HepG2 (cell line): Measurements from ENCODE around the gene DNM3. TPM values are rescaled to one million over a fixed set of nuclear protein-coding genes. Genes with fewer than 3 reads are reported as not detected.

Experiments used
- ATAC-seq: fragments of 200-7000 bp; cut with Tn5 transposase; 3 replicates; pipeline ENCODE4 v1.9.1; 2020; ENCODE audit warnings: mild to moderate bottlenecking, moderate library complexity
- BruUV-seq: library from RNA; stranded (reverse); fragments of 400-500 nt; replicated peaks from 2 replicates; lab custom pipeline; 2021; lab: Mats Ljungman, UMichigan
- CTCF ChIA-PET: fragments of 300-600 bp; formaldehyde crosslinking; extraction: SDS; loops from one replicate; lab custom pipeline; 2021; ENCODE audit warnings: low total read pairs, inconsistent platforms, low intra/inter-chr PET ratio; lab: Yijun Ruan, JAX
- POLR2A ChIA-PET: fragments of 350-600 bp; sonication (Branson Sonifier 250); formaldehyde crosslinking; loops from one replicate; lab custom pipeline; 2020; ENCODE audit warnings: antibody characterized with exemption, inconsistent platforms; lab: Yijun Ruan, JAX
- DNase-seq: peaks from one replicate; pipeline ENCODE4 v3.0.0-alpha.2; 2015; ENCODE audit warnings: low spot score
- FAIRE-seq: peaks from 3 replicates; lab custom pipeline; 2011; peaks lifted over from hg19 to GRCh38; lab: Jason Lieb, UNC
- H2AFZ ChIP-seq: one replicate; pipeline ENCODE4 v1.6.1; 2011; ENCODE audit warnings: low read length, inconsistent platforms
- H3K27ac ChIP-seq: fragments of 300-600 bp; 3 replicates; pipeline ENCODE4 v1.8.0; 2011; ENCODE audit warnings: mixed run types, mild to moderate bottlenecking, mixed read lengths, low read length, inconsistent platforms; ENCODE audit not compliant: insufficient read depth; ENCODE audit errors: extremely low read length
- H3K27me3 ChIP-seq, 2 experiments: fragments of 200-600 bp in 1 of 2; 2 replicates in 1 of 2; 3 replicates in 1 of 2; pipeline versions ENCODE4 v1.6.0 to v1.8.0; 2011; ENCODE audit warnings: low read length in 2 of 2, mild to moderate bottlenecking in 2 of 2, moderate library complexity in 2 of 2, inconsistent platforms in 1 of 2; ENCODE audit not compliant: insufficient read depth in 2 of 2, control insufficient read depth in 1 of 2
- H3K36me3 ChIP-seq, 2 experiments: fragments of 200-600 bp in 1 of 2; replicated peaks in 1 of 2; 2 replicates in 1 of 2; 3 replicates in 1 of 2; pipeline versions ENCODE4 v1.5.1 to v1.8.0; 2011; ENCODE audit warnings: low read length in 2 of 2, inconsistent platforms in 1 of 2; ENCODE audit not compliant: insufficient read depth in 2 of 2, control insufficient read depth in 1 of 2
- H3K4me1 ChIP-seq: 2 replicates; pipeline ENCODE4 v1.5.1; 2012; ENCODE audit warnings: low read length, inconsistent platforms; ENCODE audit not compliant: insufficient read depth
- H3K4me2 ChIP-seq: 2 replicates; pipeline ENCODE4 v1.6.0; 2011; ENCODE audit warnings: low read depth, low read length, inconsistent platforms
- H3K4me3 ChIP-seq, 3 experiments: fragments of 200-600 bp in 1 of 3; sonication (generic), shearing (Covaris generic) in 1 of 3; replicated peaks in 1 of 3; 2 replicates each; pipeline ENCODE4 v1.5.1; 2011 to 2016; ENCODE audit warnings: low read length in 3 of 3, inconsistent platforms in 2 of 3, low read depth in 2 of 3, mild to moderate bottlenecking in 2 of 3, control low read depth in 1 of 3, mixed read lengths in 1 of 3; ENCODE audit not compliant: insufficient read depth in 1 of 3
- H3K79me2 ChIP-seq: one replicate; pipeline ENCODE4 v1.6.1; 2011; ENCODE audit warnings: low read length, inconsistent platforms; ENCODE audit not compliant: insufficient read depth
- H3K9ac ChIP-seq: 2 replicates; pipeline ENCODE4 v1.6.0; 2011; ENCODE audit warnings: mild to moderate bottlenecking, low read depth, low read length, inconsistent platforms; ENCODE audit not compliant: insufficient read depth
- H3K9me3 ChIP-seq: 2 replicates; pipeline ENCODE4 v1.5.1; 2012; ENCODE audit warnings: mild to moderate bottlenecking, low read length
- H4K20me1 ChIP-seq: 2 replicates; pipeline ENCODE4 v1.6.0; 2011; ENCODE audit warnings: inconsistent platforms, mild to moderate bottlenecking, low read length, moderate library complexity; ENCODE audit not compliant: insufficient read depth
- CENPBD1 ChIP-seq: sonication (generic); formaldehyde crosslinking; IDR thresholded peaks from 2 replicates; pipeline ENCODE4 v1.8.0; 2022; ENCODE audit warnings: missing genetic modification reagents, low read depth, mild to moderate bottlenecking, borderline replicate concordance
- CTCF ChIP-seq: sonication (generic); formaldehyde crosslinking; IDR thresholded peaks from 2 replicates; pipeline ENCODE4 v1.5.0; 2020; ENCODE audit warnings: mild to moderate bottlenecking, missing genetic modification reagents, moderate library complexity
- KLF6 ChIP-seq: IDR thresholded peaks from 2 replicates; pipeline ENCODE4 v1.8.0; 2016; ENCODE audit warnings: missing biosample characterization, missing genetic modification reagents
- MATR3 ChIP-seq: sonication (generic); formaldehyde crosslinking; IDR thresholded peaks from 2 replicates; pipeline ENCODE4 v1.4.0; 2020; ENCODE audit warnings: missing genetic modification reagents
- NAIF1 ChIP-seq: sonication (generic); formaldehyde crosslinking; IDR thresholded peaks from 2 replicates; pipeline ENCODE4 v1.5.0; 2020; ENCODE audit warnings: mild to moderate bottlenecking, missing genetic modification reagents, borderline replicate concordance
- NFKB2 ChIP-seq: sonication (generic); formaldehyde crosslinking; IDR thresholded peaks from 2 replicates; pipeline ENCODE4 v1.4.0; 2020; ENCODE audit warnings: missing genetic modification reagents, borderline replicate concordance
- NR3C1 ChIP-seq: sonication (generic); formaldehyde crosslinking; IDR thresholded peaks from 2 replicates; pipeline ENCODE4 v1.4.0; 2020; ENCODE audit warnings: missing genetic modification reagents
- RAD21 ChIP-seq: fragments of 450-650 bp; formaldehyde crosslinking; IDR thresholded peaks from 2 replicates; pipeline ENCODE4 v1.5.0; 2020; ENCODE audit warnings: mild to moderate bottlenecking
- SETDB1 ChIP-seq: sonication (generic); formaldehyde crosslinking; IDR thresholded peaks from 2 replicates; pipeline ENCODE4 v1.5.1; 2020; ENCODE audit warnings: missing genetic modification reagents, mild to moderate bottlenecking, borderline replicate concordance
- STAG1 ChIP-seq: sonication (generic); formaldehyde crosslinking; IDR thresholded peaks from 2 replicates; pipeline ENCODE4 v1.4.0; 2020; ENCODE audit warnings: missing genetic modification reagents
- ZBTB33 ChIP-seq: sonication (generic); formaldehyde crosslinking; IDR thresholded peaks from 2 replicates; pipeline ENCODE4 v1.4.0; 2020; ENCODE audit warnings: missing genetic modification reagents
- ZNF451 ChIP-seq: sonication (generic); formaldehyde crosslinking; IDR thresholded peaks from 2 replicates; pipeline ENCODE4 v1.5.0; 2020; ENCODE audit warnings: mild to moderate bottlenecking, missing genetic modification reagents
- WGBS: methylation state at CpG from one replicate; pipeline ENCODE4 v1.1.6; 2017; ENCODE audit warnings: low lambda C conversion rate; 5-methylcytosine and 5-hydroxymethylcytosine counted together
- in situ Hi-C: cut with HindIII; loops from 2 replicates; pipeline ENCODE4 v1.10.0; 2017; ENCODE audit warnings: low pct_unique_long_range_greater_than_20kb; ENCODE audit not compliant: extremely low pct_ligation_motif_present
- intact Hi-C: fragments of 100-400 bp; cut with micrococcal nuclease; formaldehyde crosslinking; loops from one replicate; pipeline ENCODE4 v1.10.0; 2022; ENCODE audit not compliant: unreplicated experiment
- polyA plus RNA-seq, 8 experiments: library from polyadenylated mRNA; depleted of rRNA in 3 of 8; stranded (reverse) in 7 of 8; unstranded in 1 of 8; fragments of >200 nt; fragmentation: Illumina TruSeq in 4 of 8; extraction: Trizol in 4 of 8; gene quantifications; 2 replicates each; pipeline versions ENCODE4 v1.2.1 to v1.2.3, GENCODE V29; 2011 to 2016; ENCODE audit warnings: low read depth in 4 of 8, missing spikeins in 1 of 8, mixed read lengths in 1 of 8; ENCODE audit not compliant: insufficient read depth in 1 of 8
- total RNA-seq, 5 experiments: library from RNA; depleted of rRNA; stranded (reverse); fragments of >200 nt; fragmentation: Illumina TruSeq; extraction: Trizol; gene quantifications; 2 replicates each; pipeline ENCODE4 v1.2.3, GENCODE V29; 2016; ENCODE audit warnings: low read depth in 1 of 5

The DNM3 gene
- total and polyA plus RNA-seq, 2 of the 13 experiments (the other 11 are each of a cell fraction or from before 2014, with no cell fraction given): 0.05 TPM; not detected in 1

- Histone ChIP-seq H2AFZ (no peak overlapping the region), H3K4me3 (no peak overlapping the region), H3K4me2 (no peak overlapping the region), H3K9me3 (no peaks in the 10 kb centered on the region), H3K36me3 (no peaks in the 10 kb centered on the region), H4K20me1 (no peaks in the 10 kb centered on the region), H3K27me3 (no peaks in the 10 kb centered on the region), H3K79me2 (no peaks in the 10 kb centered on the region), H3K9ac (no peak overlapping the region), H3K27ac (no peak overlapping the region), H3K4me1 (no peaks in the 10 kb centered on the region)
- POLR2A ChIA-PET: no interaction called here
- ATAC-seq (peak; percentile 77), DNase-seq (peak; percentile 1), FAIRE-seq (no peak)
- TF ChIP-seq KLF6 (no peak), NAIF1 (CRISPR knock-in tag) (no peak), NR3C1 (CRISPR knock-in tag) (no peak), ZBTB33 (peak; percentile 31; the same call in 1 of the 2 replicates), ZNF451 (CRISPR knock-in tag) (no peak), STAG1 (CRISPR knock-in tag) (peak; percentile 83), MATR3 (CRISPR knock-in tag) (no peak), SETDB1 (CRISPR knock-in tag) (no peak), CTCF (CRISPR knock-in tag) (peak; percentile 70), NFKB2 (CRISPR knock-in tag) (no peak), CENPBD1 (CRISPR knock-in tag) (no peak), RAD21 (CRISPR knock-in tag) (0 out of 2 replicates have a peak, but pooled peaks have one; percentile 36)
- in situ Hi-C loops: no loop called here
- intact Hi-C loops: loop anchor here (1.0 kb wide), 1 partner anchor 309 kb away; no protein-coding TSS in a partner anchor
- WGBS: 36% methylated on average over 7 of the region's 7 CpGs
- BruUV-seq: no TSS peak
- CTCF ChIA-PET: interaction anchor here (2.3 kb wide), 1 partner anchor 310 kb away, joined by 7 read pairs; no protein-coding TSS in a partner anchor
Measured at GRCh38 chr1:172089768-172090510, 248.6 kb downstream of the DNM3 start.
